Measurements from ENCODE around the gene UBE2V1. TPM values are rescaled to one million over a fixed set of nuclear protein-coding genes. Genes with fewer than 3 reads are reported as not detected.

Gene UBE2V1
- total RNA-seq, 2 donors from 2014 or later, result 152 to 221 TPM

- DNase-seq (ENCODE audit: low spot score in 2 of 2), result no peak
- Mint-ChIP-seq H3K9me3 (no peaks in the 10 kb centered on the region), H3K36me3 (no peaks in the 10 kb centered on the region), H3K27ac (no peak overlapping the region)
- no peak for ATAC-seq
Observed at GRCh38 chr20:50052550-50053361, 60.2 kb downstream of the UBE2V1 start.

GRCh38 chr20:50050660-50051308 lies 62.2 kb downstream of the UBE2V1 start:
- no peak for DNase-seq (ENCODE audit: low spot score in 2 of 2)
- Mint-ChIP-seq H3K9me3 (no peaks in the 10 kb centered on the region), H3K27ac (no peak overlapping the region), H3K36me3 (no peaks in the 10 kb centered on the region)
- no peak for ATAC-seq

GRCh38 chr20:50050214-50050613 lies 62.7 kb downstream of the UBE2V1 start:
- DNase-seq (ENCODE audit: low spot score in 2 of 2) (no peak), ATAC-seq (no peak)
- Mint-ChIP-seq H3K36me3 (no peaks in the 10 kb centered on the region), H3K9me3 (no peaks in the 10 kb centered on the region), H3K27ac (no peak overlapping the region)

- H3K9me3 Mint-ChIP-seq, result no peaks in the 10 kb centered on the region
- no peaks in the 10 kb centered on the region for H3K36me3 Mint-ChIP-seq
- H3K27ac Mint-ChIP-seq, result no peak overlapping the region
- no peak for ATAC-seq
- no peak for DNase-seq (ENCODE audit: low spot score in 2 of 2)
Observed at GRCh38 chr20:50049442-50050026, 63.4 kb downstream of the UBE2V1 start.

- ATAC-seq, result peak in 1 of 2 donors; percentile 73
Observed at GRCh38 chr20:50048420-50049166, 64.4 kb downstream of the UBE2V1 start.

GRCh38 chr20:50044353-50044960 lies 68.5 kb downstream of the UBE2V1 start:
- no peaks in the 10 kb centered on the region for H3K9me3 Mint-ChIP-seq
- no peak for ATAC-seq
- H3K27ac Mint-ChIP-seq, result no peak overlapping the region
- H3K36me3 Mint-ChIP-seq, result no peaks in the 10 kb centered on the region
- no peak for DNase-seq (ENCODE audit: low spot score in 2 of 2)

More at GRCh38 chr20:50048420-50049166, 64.4 kb downstream of the UBE2V1 start:
- no peak for DNase-seq (ENCODE audit: low spot score in 2 of 2)
- Mint-ChIP-seq H3K36me3 (no peaks in the 10 kb centered on the region), H3K9me3 (no peaks in the 10 kb centered on the region), H3K27ac (peak overlapping the region in 1 of 2 donors; percentile 48)

GRCh38 chr20:50043573-50044352 lies 69.2 kb downstream of the UBE2V1 start:
- ATAC-seq (no peak), DNase-seq (ENCODE audit: low spot score in 2 of 2) (no peak)
- Mint-ChIP-seq H3K9me3 (no peaks in the 10 kb centered on the region), H3K27ac (no peak overlapping the region), H3K36me3 (no peaks in the 10 kb centered on the region)

- H3K9me3 Mint-ChIP-seq, result no peaks in the 10 kb centered on the region
- no peaks in the 10 kb centered on the region for H3K36me3 Mint-ChIP-seq
- DNase-seq (ENCODE audit: low spot score in 2 of 2) (no peak), ATAC-seq (no peak)
- no peak overlapping the region for H3K27ac Mint-ChIP-seq
Observed at GRCh38 chr20:50042370-50043313, 70.3 kb downstream of the UBE2V1 start.

GRCh38 chr20:50041246-50041873 lies 71.6 kb downstream of the UBE2V1 start:
- ATAC-seq, result no peak
- no peak for DNase-seq (ENCODE audit: low spot score in 2 of 2)
- no peaks in the 10 kb centered on the region for H3K36me3 Mint-ChIP-seq
- no peaks in the 10 kb centered on the region for H3K9me3 Mint-ChIP-seq
- peak overlapping the region; percentile 20 to 83 for H3K27ac Mint-ChIP-seq

GRCh38 chr20:50040432-50041245 lies 72.3 kb downstream of the UBE2V1 start:
- Mint-ChIP-seq H3K9me3 (no peaks in the 10 kb centered on the region), H3K36me3 (no peaks in the 10 kb centered on the region), H3K27ac (peak overlapping the region; percentile 20 to 83)
- ATAC-seq, result no peak
- DNase-seq (ENCODE audit: low spot score in 2 of 2), result no peak

GRCh38 chr20:50039706-50040431 lies 73.1 kb downstream of the UBE2V1 start:
- no peaks in the 10 kb centered on the region for H3K36me3 Mint-ChIP-seq
- ATAC-seq, result no peak
- no peaks in the 10 kb centered on the region for H3K9me3 Mint-ChIP-seq
- H3K27ac Mint-ChIP-seq, result peak overlapping the region in 1 of 2 donors; percentile 61
- DNase-seq (ENCODE audit: low spot score in 2 of 2), result no peak

GRCh38 chr20:50038574-50038991 lies 74.4 kb downstream of the UBE2V1 start:
- Mint-ChIP-seq H3K27ac (no peak overlapping the region), H3K36me3 (no peaks in the 10 kb centered on the region), H3K9me3 (no peaks in the 10 kb centered on the region)
- no peak for DNase-seq (ENCODE audit: low spot score in 2 of 2)
- ATAC-seq, result no peak

- Mint-ChIP-seq H3K9me3 (no peaks in the 10 kb centered on the region), H3K27ac (peak overlapping the region in 1 of 2 donors; percentile 13), H3K36me3 (no peaks in the 10 kb centered on the region)
- ATAC-seq, result no peak
- DNase-seq (ENCODE audit: low spot score in 2 of 2), result no peak
Observed at GRCh38 chr20:50038169-50038568, 74.8 kb downstream of the UBE2V1 start.
